Measurements from ENCODE around the gene PBX3. TPM values are rescaled to one million over a fixed set of nuclear protein-coding genes. Genes with fewer than 3 reads are reported as not detected.

Gene PBX3
- total and polyA plus RNA-seq, 2 donors (not counting 1 experiment from before 2014, with no cell fraction given), result 35.8 to 51.8 TPM

GRCh38 chr9:125961072-125961471 is 213.9 kb downstream of the PBX3 start:
- Histone ChIP-seq H3K79me2 (ENCODE audit: control insufficient read depth, insufficient read depth, low read length) (no peaks in the 10 kb centered on the region), H3K27ac (ENCODE audit: insufficient read depth, low read length) (no peak overlapping the region), H3K9ac (ENCODE audit: insufficient read depth, low read length) (no peak overlapping the region), H3K4me1 (ENCODE audit: control insufficient read depth, extremely low read depth, insufficient read depth, low read length) (no peaks in the 10 kb centered on the region), H4K20me1 (ENCODE audit: control insufficient read depth, extremely low read depth, insufficient read depth, low read length) (no peaks in the 10 kb centered on the region), H3K27me3 (ENCODE audit: control insufficient read depth, insufficient read depth, low read length) (no peaks in the 10 kb centered on the region), H3K4me3 (replicated peaks in 1 of 4; ENCODE audit: control extremely low read depth in 1 of 4, insufficient read depth in 1 of 4, low read depth in 3 of 4, low read length in 4 of 4) (no peak overlapping the region), H3K4me2 (ENCODE audit: extremely low read depth, insufficient read depth, low read length) (no peak overlapping the region), H2AFZ (ENCODE audit: low read length) (no peak overlapping the region), H3K9me3 (ENCODE audit: control insufficient read depth, insufficient read depth, low read depth, low read length) (no peaks in the 10 kb centered on the region), H3K36me3 (ENCODE audit: control insufficient read depth, insufficient read depth, low read length) (peaks cover 8% of the 10 kb centered on the region)
- TF ChIP-seq, protein P1, sequence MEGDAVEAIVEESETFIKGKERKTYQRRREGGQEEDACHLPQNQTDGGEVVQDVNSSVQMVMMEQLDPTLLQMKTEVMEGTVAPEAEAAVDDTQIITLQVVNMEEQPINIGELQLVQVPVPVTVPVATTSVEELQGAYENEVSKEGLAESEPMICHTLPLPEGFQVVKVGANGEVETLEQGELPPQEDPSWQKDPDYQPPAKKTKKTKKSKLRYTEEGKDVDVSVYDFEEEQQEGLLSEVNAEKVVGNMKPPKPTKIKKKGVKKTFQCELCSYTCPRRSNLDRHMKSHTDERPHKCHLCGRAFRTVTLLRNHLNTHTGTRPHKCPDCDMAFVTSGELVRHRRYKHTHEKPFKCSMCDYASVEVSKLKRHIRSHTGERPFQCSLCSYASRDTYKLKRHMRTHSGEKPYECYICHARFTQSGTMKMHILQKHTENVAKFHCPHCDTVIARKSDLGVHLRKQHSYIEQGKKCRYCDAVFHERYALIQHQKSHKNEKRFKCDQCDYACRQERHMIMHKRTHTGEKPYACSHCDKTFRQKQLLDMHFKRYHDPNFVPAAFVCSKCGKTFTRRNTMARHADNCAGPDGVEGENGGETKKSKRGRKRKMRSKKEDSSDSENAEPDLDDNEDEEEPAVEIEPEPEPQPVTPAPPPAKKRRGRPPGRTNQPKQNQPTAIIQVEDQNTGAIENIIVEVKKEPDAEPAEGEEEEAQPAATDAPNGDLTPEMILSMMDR (conservative IDR thresholded peaks at IDR 0.05 in 1 of 2, IDR thresholded peaks at IDR 0.05 in 1 of 2; ENCODE audit: low read depth in 1 of 2, low read length in 2 of 2), result no peak
- no peak for TF ChIP-seq EZH2 (IDR thresholded peaks at IDR 0.05; ENCODE audit: low read length, missing control alignments)
- DNase-seq (ENCODE audit: low read depth in 2 of 2), result peak in 1 of 2 donors; percentile 12

- Histone ChIP-seq H2AFZ (ENCODE audit: low read length) (no peak overlapping the region), H3K4me1 (ENCODE audit: control insufficient read depth, extremely low read depth, insufficient read depth, low read length) (no peaks in the 10 kb centered on the region)
Observed at GRCh38 chr9:125963932-125964331, 216.8 kb downstream of the PBX3 start.

DNA sequence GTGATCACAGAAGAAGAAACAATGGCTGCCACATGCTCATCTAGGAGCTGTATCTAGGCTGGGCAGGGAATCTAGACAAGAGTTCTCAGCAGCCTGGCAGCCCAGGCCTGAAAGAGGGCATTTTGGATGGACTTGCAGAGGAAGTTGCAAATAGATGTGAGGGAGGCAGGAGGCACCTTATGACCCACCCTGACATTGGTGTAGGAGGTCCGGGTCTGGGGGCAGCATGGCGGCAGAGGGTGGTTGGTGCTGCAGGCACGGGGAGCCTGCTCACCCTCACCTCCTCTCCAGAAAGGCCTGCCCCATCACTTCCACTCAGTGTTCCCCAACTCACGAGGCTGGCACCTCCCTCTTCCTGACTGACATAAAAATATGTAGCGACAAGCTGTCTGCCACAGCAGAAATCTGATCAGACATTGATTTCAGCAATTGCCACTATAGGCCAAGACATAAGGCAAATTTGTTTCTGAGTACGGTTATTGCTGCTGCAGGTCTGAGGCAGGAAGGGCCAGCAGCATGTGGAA is 217.6 kb downstream of the PBX3 start:
- H3K4me3 ChIP-seq (replicated peaks in 1 of 4; ENCODE audit: control extremely low read depth in 1 of 4, insufficient read depth in 1 of 4, low read depth in 3 of 4, low read length in 4 of 4), result no peak overlapping the region
- H3K4me2 ChIP-seq (ENCODE audit: extremely low read depth, insufficient read depth, low read length), result no peak overlapping the region
- H3K36me3 ChIP-seq (ENCODE audit: control insufficient read depth, insufficient read depth, low read length), result peaks cover 6% of the 10 kb centered on the region
- H3K9ac ChIP-seq (ENCODE audit: insufficient read depth, low read length), result no peak overlapping the region
- H3K27me3 ChIP-seq (ENCODE audit: control insufficient read depth, insufficient read depth, low read length), result no peaks in the 10 kb centered on the region
- H3K79me2 ChIP-seq (ENCODE audit: control insufficient read depth, insufficient read depth, low read length), result no peaks in the 10 kb centered on the region
- H3K9me3 ChIP-seq (ENCODE audit: control insufficient read depth, insufficient read depth, low read depth, low read length), result no peaks in the 10 kb centered on the region
- no peak overlapping the region for H3K27ac ChIP-seq (ENCODE audit: insufficient read depth, low read length)
- H2AFZ ChIP-seq (ENCODE audit: low read length), result no peak overlapping the region
- no peaks in the 10 kb centered on the region for H4K20me1 ChIP-seq (ENCODE audit: control insufficient read depth, extremely low read depth, insufficient read depth, low read length)
- DNase-seq (ENCODE audit: low read depth in 2 of 2), result no peak
- no peaks in the 10 kb centered on the region for H3K4me1 ChIP-seq (ENCODE audit: control insufficient read depth, extremely low read depth, insufficient read depth, low read length)
- no peak for TF ChIP-seq EZH2 (IDR thresholded peaks at IDR 0.05; ENCODE audit: low read length, missing control alignments)
- TF ChIP-seq, protein P1 (conservative IDR thresholded peaks at IDR 0.05 in 1 of 2, IDR thresholded peaks at IDR 0.05 in 1 of 2; ENCODE audit: low read depth in 1 of 2, low read length in 2 of 2), result no peak

More at GRCh38 chr9:125963932-125964331, 216.8 kb downstream of the PBX3 start:
- Histone ChIP-seq H3K9ac (ENCODE audit: insufficient read depth, low read length) (no peak overlapping the region), H3K4me2 (ENCODE audit: extremely low read depth, insufficient read depth, low read length) (no peak overlapping the region), H4K20me1 (ENCODE audit: control insufficient read depth, extremely low read depth, insufficient read depth, low read length) (no peaks in the 10 kb centered on the region), H3K9me3 (ENCODE audit: control insufficient read depth, insufficient read depth, low read depth, low read length) (no peaks in the 10 kb centered on the region), H3K4me3 (replicated peaks in 1 of 4; ENCODE audit: control extremely low read depth in 1 of 4, insufficient read depth in 1 of 4, low read depth in 3 of 4, low read length in 4 of 4) (no peak overlapping the region), H3K27ac (ENCODE audit: insufficient read depth, low read length) (no peak overlapping the region), H3K36me3 (ENCODE audit: control insufficient read depth, insufficient read depth, low read length) (peaks cover 6% of the 10 kb centered on the region), H3K79me2 (ENCODE audit: control insufficient read depth, insufficient read depth, low read length) (no peaks in the 10 kb centered on the region), H3K27me3 (ENCODE audit: control insufficient read depth, insufficient read depth, low read length) (no peaks in the 10 kb centered on the region)
- TF ChIP-seq, protein P1 (conservative IDR thresholded peaks at IDR 0.05 in 1 of 2, IDR thresholded peaks at IDR 0.05 in 1 of 2; ENCODE audit: low read depth in 1 of 2, low read length in 2 of 2), result no peak
- no peak for TF ChIP-seq EZH2 (IDR thresholded peaks at IDR 0.05; ENCODE audit: low read length, missing control alignments)
- no peak for DNase-seq (ENCODE audit: low read depth in 2 of 2)
